GM18873 (cell line): ENCODE data around the gene OPRD1.

Experiments used
- ATAC-seq: cut with Tn5 transposase; IDR thresholded peaks from one replicate; pipeline ENCODE4 v1.9.1; 2021; ENCODE audit warnings: mild to moderate bottlenecking, moderate library complexity, moderate number of reproducible peaks; ENCODE audit not compliant: unreplicated experiment, low FRiP score

Gene OPRD1

GRCh38 chr1:28897789-28898188 lies 85.8 kb downstream of the OPRD1 start:
- no peak for ATAC-seq

- no peak for ATAC-seq
Observed at GRCh38 chr1:28898405-28898881, 86.5 kb downstream of the OPRD1 start.

- ATAC-seq: no peak
Observed at GRCh38 chr1:28899267-28899666, 87.3 kb downstream of the OPRD1 start.

GRCh38 chr1:28900562-28900961 lies 88.6 kb downstream of the OPRD1 start:
- ATAC-seq: no peak

- no peak for ATAC-seq
Observed at GRCh38 chr1:28902738-28903137, 90.8 kb downstream of the OPRD1 start.

- ATAC-seq: no peak
Observed at GRCh38 chr1:28905921-28906666, 94.1 kb downstream of the OPRD1 start.

- ATAC-seq: no peak
Observed at GRCh38 chr1:28909198-28909597, 97.2 kb downstream of the OPRD1 start.

- no peak for ATAC-seq
Observed at GRCh38 chr1:28910379-28911115, 98.6 kb downstream of the OPRD1 start.

- ATAC-seq: no peak
Observed at GRCh38 chr1:28913786-28914227, 101.8 kb downstream of the OPRD1 start.

GRCh38 chr1:28914228-28915030 lies 102.5 kb downstream of the OPRD1 start, which contains the start of gene EPB41:
TSS of gene EPB41 (plus strand) at chr1:28914569. CDS start at chr1:28987438, 72,869 bp downstream.
- peak; percentile 70 for ATAC-seq

GRCh38 chr1:28915031-28915895 lies 103.3 kb downstream of the OPRD1 start:
- no peak for ATAC-seq

GRCh38 chr1:28917757-28918118 lies 105.8 kb downstream of the OPRD1 start:
- ATAC-seq: no peak
